GM23338 (cell line): ENCODE data around the gene TRMT2A. TPM values are rescaled to one million over a fixed set of nuclear protein-coding genes. Genes with fewer than 3 reads are reported as not detected.

Experiments used
- ATAC-seq: fragments of 200-7000 bp; cut with Tn5 transposase; 3 replicates; pipeline ENCODE4 v1.9.1; 2020
- DNase-seq: peaks from one replicate; pipeline ENCODE4 v3.0.0-alpha.2; 2015; ENCODE audit warnings: low spot score
- H2AFZ ChIP-seq: fragments of 200-600 bp; sonication (generic); 2 replicates; pipeline ENCODE4 v1.8.0; 2016; ENCODE audit warnings: antibody characterized with exemption, mild to moderate bottlenecking, moderate library complexity
- H3F3A ChIP-seq: fragments of 200-600 bp; sonication (generic); replicated peaks from 2 replicates; pipeline ENCODE4 v1.8.0; 2017; ENCODE audit warnings: antibody characterized with exemption, mixed run types, low read depth
- H3K27ac ChIP-seq: fragments of 200-600 bp; sonication (generic); 2 replicates; pipeline ENCODE4 v1.6.1; 2016; ENCODE audit warnings: low read depth
- H3K27me3 ChIP-seq: fragments of 200-600 bp; sonication (generic); 2 replicates; pipeline ENCODE4 v1.8.0; 2016; ENCODE audit warnings: mild to moderate bottlenecking, mixed run types, moderate library complexity; ENCODE audit not compliant: insufficient read depth
- H3K36me3 ChIP-seq: fragments of 200-600 bp; sonication (generic); 2 replicates; pipeline ENCODE4 v1.8.0; 2016; ENCODE audit warnings: mild to moderate bottlenecking; ENCODE audit not compliant: insufficient read depth
- H3K4me1 ChIP-seq: fragments of 200-600 bp; sonication (generic); 2 replicates; pipeline ENCODE4 v1.8.0; 2016; ENCODE audit warnings: mild to moderate bottlenecking, moderate library complexity; ENCODE audit not compliant: insufficient read depth
- H3K4me2 ChIP-seq: fragments of 200-600 bp; sonication (generic); 2 replicates; pipeline ENCODE4 v1.7.1; 2017; ENCODE audit warnings: mixed run types
- H3K4me3 ChIP-seq: fragments of 200-600 bp; sonication (generic); 2 replicates; pipeline ENCODE4 v1.6.1; 2016; ENCODE audit warnings: mixed run types
- H3K79me2 ChIP-seq: fragments of 200-600 bp; sonication (generic); replicated peaks from 2 replicates; pipeline ENCODE4 v1.8.0; 2017; ENCODE audit warnings: mild to moderate bottlenecking; ENCODE audit not compliant: insufficient read depth
- H3K9me2 ChIP-seq: fragments of 200-600 bp; sonication (generic); 2 replicates; pipeline ENCODE4 v1.8.0; 2017; ENCODE audit not compliant: insufficient read depth
- H4K20me1 ChIP-seq: fragments of 200-600 bp; sonication (generic); replicated peaks from 2 replicates; pipeline ENCODE4 v1.8.0; 2017; ENCODE audit warnings: mild to moderate bottlenecking; ENCODE audit not compliant: insufficient read depth
- H3K27ac Mint-ChIP-seq: 2 replicates; pipeline ENCODE4 v1.8.0; 2020; ENCODE audit warnings: inconsistent platforms, mild to moderate bottlenecking, moderate library complexity, mixed read lengths
- H3K27me3 Mint-ChIP-seq: 3 replicates; pipeline ENCODE4 v1.8.0; 2022; ENCODE audit warnings: low read depth, mild to moderate bottlenecking, moderate library complexity, mixed read lengths, inconsistent platforms; ENCODE audit not compliant: insufficient read depth, poor library complexity
- H3K36me3 Mint-ChIP-seq: 3 replicates; pipeline ENCODE4 v1.8.0; 2021; ENCODE audit warnings: low read depth, mild to moderate bottlenecking, inconsistent platforms, moderate library complexity, mixed read lengths
- H3K4me1 Mint-ChIP-seq: 3 replicates; pipeline ENCODE4 v1.8.0; 2020; ENCODE audit warnings: mild to moderate bottlenecking, inconsistent platforms, mixed read lengths
- H3K4me3 Mint-ChIP-seq: 3 replicates; pipeline ENCODE4 v1.8.0; 2021; ENCODE audit warnings: moderate library complexity, mild to moderate bottlenecking, inconsistent platforms, mixed read lengths
- H3K9me3 Mint-ChIP-seq: 3 replicates; pipeline ENCODE4 v1.8.0; 2020; ENCODE audit warnings: moderate library complexity, mild to moderate bottlenecking, inconsistent platforms, mixed read lengths
- CREB1 ChIP-seq: fragments of 250-450 bp; sonication (Bioruptor Pico); IDR thresholded peaks from 2 replicates; pipeline ENCODE4 v1.5.0; 2020; ENCODE audit warnings: low read depth, mild to moderate bottlenecking, moderate library complexity
- CTCF ChIP-seq, 2 experiments: fragments of 200-600 bp in 1 of 2; sonication (generic) in 1 of 2; conservative IDR thresholded peaks; 2 replicates each; pipeline versions ENCODE4 v1.5.1 to v1.6.1; 2016 to 2017; ENCODE audit warnings: antibody characterized with exemption in 2 of 2, low read depth in 2 of 2, mild to moderate bottlenecking in 2 of 2, moderate library complexity in 1 of 2
- EZH2 ChIP-seq: fragments of 200-600 bp; sonication (generic); IDR thresholded peaks from one replicate; pipeline ENCODE4 v1.8.0; 2017; ENCODE audit warnings: antibody characterized with exemption, mild to moderate bottlenecking, low read depth; ENCODE audit not compliant: unreplicated experiment
- EZH2phosphoT487 ChIP-seq: fragments of 200-600 bp; sonication (generic); IDR thresholded peaks from one replicate; pipeline ENCODE4 v1.8.1; 2018; ENCODE audit warnings: antibody characterized with exemption; ENCODE audit not compliant: unreplicated experiment
- JUNB ChIP-seq: IDR thresholded peaks from one replicate; pipeline ENCODE4 v1.6.1; 2016; ENCODE audit warnings: antibody characterized with exemption; ENCODE audit not compliant: unreplicated experiment
- NANOG ChIP-seq: IDR thresholded peaks from 2 replicates; pipeline ENCODE4 v1.6.1; 2016; ENCODE audit warnings: antibody characterized with exemption, borderline replicate concordance
- POLR2AphosphoS5 ChIP-seq: IDR thresholded peaks from 2 replicates; pipeline ENCODE4 v1.6.1; 2016; ENCODE audit warnings: antibody characterized with exemption, low read depth
- STAT1 ChIP-seq: IDR thresholded peaks from one replicate; pipeline ENCODE4 v1.6.1; 2016; ENCODE audit warnings: antibody characterized with exemption; ENCODE audit not compliant: unreplicated experiment
- ZNF114 ChIP-seq: fragments of 250-450 bp; sonication (Bioruptor Pico); IDR thresholded peaks from 2 replicates; pipeline ENCODE4 v1.5.0; 2020; ENCODE audit warnings: mild to moderate bottlenecking, moderate library complexity
- ZNF331 ChIP-seq: fragments of 250-450 bp; sonication (Bioruptor Pico); IDR thresholded peaks from 2 replicates; pipeline ENCODE4 v1.5.0; 2020; ENCODE audit warnings: low read depth, mild to moderate bottlenecking, moderate library complexity
- polyA plus RNA-seq: library from polyadenylated mRNA; unstranded; fragments of >200 nt; fragmentation: Nextera tagmentation; extraction: Ambion mirVana; gene quantifications from 2 replicates; pipeline ENCODE4 v1.2.1, GENCODE V29; 2016
- total RNA-seq: library from RNA; depleted of rRNA; stranded (reverse); fragments of >200 nt; shearing (Covaris generic); gene quantifications from 2 replicates; pipeline ENCODE4 v1.2.3, GENCODE V29; 2014
- TF ChIP-seq, protein P1 (sequence below): IDR thresholded peaks from 2 replicates; pipeline ENCODE4 v1.6.1; 2016; ENCODE audit warnings: antibody characterized with exemption
- TF ChIP-seq, protein P2 (sequence below): IDR thresholded peaks from one replicate; pipeline ENCODE4 v1.6.1; 2018; ENCODE audit warnings: antibody characterized with exemption; ENCODE audit not compliant: unreplicated experiment
- TF ChIP-seq, protein P3 (sequence below): fragments of 250-450 bp; sonication (Bioruptor Pico); IDR thresholded peaks from 2 replicates; pipeline ENCODE4 v1.5.0; 2020; ENCODE audit warnings: mild to moderate bottlenecking, moderate library complexity

TRMT2A gene
- total and polyA plus RNA-seq, 2 experiments from 2014 or later, result 41.3 to 61.3 TPM

DNA sequence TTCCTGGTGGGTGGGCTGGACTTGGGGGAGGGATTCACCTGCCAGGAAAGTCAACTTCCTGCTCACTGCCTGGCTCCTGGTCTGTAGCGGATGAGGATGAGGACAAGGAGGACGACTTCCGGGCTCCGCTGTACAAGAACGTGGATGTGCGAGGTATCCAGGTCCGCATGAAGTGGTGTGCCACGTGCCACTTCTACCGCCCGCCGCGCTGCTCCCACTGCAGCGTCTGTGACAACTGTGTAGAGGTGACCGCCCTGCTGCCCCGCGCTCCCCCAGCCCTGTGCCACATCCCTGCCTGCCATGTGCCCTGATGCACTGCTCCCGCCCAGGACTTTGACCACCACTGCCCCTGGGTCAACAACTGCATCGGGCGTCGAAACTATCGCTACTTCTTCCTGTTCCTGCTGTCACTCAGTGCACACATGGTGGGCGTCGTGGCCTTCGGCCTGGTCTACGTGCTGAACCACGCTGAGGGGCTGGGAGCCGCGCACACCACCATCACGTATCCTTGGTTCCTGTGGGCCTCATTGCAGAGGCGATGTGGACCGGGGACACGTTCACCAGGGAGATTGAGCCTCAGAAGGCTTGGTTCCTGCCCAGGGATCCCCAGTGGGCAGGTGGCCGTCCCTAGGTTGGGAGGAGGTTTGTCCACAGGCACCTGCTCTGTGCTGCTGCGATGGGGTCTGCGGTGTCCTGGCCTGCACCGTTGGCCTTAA lies 22.5 kb upstream of the TRMT2A start:
- Mint-ChIP-seq H3K27me3 (peaks cover 7% of the 10 kb centered on the region), H3K4me1 (no peaks in the 10 kb centered on the region), H3K36me3 (no peaks in the 10 kb centered on the region), H3K4me3 (no peak overlapping the region), H3K27ac (no peak overlapping the region), H3K9me3 (no peaks in the 10 kb centered on the region)
- DNase-seq, result no peak
- ATAC-seq, result no peak
- no peaks in the 10 kb centered on the region; the same call in 1 of the 2 replicates for H4K20me1 ChIP-seq
- no peaks in the 10 kb centered on the region for H3K36me3 ChIP-seq
- H3K4me3 ChIP-seq, result no peak overlapping the region
- TF ChIP-seq CREB1 (CRISPR knock-in tag), result no peak
- TF ChIP-seq, protein P1, sequence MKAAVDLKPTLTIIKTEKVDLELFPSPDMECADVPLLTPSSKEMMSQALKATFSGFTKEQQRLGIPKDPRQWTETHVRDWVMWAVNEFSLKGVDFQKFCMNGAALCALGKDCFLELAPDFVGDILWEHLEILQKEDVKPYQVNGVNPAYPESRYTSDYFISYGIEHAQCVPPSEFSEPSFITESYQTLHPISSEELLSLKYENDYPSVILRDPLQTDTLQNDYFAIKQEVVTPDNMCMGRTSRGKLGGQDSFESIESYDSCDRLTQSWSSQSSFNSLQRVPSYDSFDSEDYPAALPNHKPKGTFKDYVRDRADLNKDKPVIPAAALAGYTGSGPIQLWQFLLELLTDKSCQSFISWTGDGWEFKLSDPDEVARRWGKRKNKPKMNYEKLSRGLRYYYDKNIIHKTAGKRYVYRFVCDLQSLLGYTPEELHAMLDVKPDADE, result no peak
- no peak for TF ChIP-seq POLR2AphosphoS5
- TF ChIP-seq STAT1, result no peak
- no peak for TF ChIP-seq JUNB
- TF ChIP-seq CTCF (conservative IDR thresholded peaks at IDR 0.05; ENCODE audit: low read depth in 2 of 2), result no peak
- TF ChIP-seq, protein P2, sequence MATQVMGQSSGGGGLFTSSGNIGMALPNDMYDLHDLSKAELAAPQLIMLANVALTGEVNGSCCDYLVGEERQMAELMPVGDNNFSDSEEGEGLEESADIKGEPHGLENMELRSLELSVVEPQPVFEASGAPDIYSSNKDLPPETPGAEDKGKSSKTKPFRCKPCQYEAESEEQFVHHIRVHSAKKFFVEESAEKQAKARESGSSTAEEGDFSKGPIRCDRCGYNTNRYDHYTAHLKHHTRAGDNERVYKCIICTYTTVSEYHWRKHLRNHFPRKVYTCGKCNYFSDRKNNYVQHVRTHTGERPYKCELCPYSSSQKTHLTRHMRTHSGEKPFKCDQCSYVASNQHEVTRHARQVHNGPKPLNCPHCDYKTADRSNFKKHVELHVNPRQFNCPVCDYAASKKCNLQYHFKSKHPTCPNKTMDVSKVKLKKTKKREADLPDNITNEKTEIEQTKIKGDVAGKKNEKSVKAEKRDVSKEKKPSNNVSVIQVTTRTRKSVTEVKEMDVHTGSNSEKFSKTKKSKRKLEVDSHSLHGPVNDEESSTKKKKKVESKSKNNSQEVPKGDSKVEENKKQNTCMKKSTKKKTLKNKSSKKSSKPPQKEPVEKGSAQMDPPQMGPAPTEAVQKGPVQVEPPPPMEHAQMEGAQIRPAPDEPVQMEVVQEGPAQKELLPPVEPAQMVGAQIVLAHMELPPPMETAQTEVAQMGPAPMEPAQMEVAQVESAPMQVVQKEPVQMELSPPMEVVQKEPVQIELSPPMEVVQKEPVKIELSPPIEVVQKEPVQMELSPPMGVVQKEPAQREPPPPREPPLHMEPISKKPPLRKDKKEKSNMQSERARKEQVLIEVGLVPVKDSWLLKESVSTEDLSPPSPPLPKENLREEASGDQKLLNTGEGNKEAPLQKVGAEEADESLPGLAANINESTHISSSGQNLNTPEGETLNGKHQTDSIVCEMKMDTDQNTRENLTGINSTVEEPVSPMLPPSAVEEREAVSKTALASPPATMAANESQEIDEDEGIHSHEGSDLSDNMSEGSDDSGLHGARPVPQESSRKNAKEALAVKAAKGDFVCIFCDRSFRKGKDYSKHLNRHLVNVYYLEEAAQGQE, result no peak
- no peak for TF ChIP-seq EZH2phosphoT487
- TF ChIP-seq ZNF331 (CRISPR knock-in tag), result no peak
- TF ChIP-seq NANOG, result no peak
- no peak for TF ChIP-seq EZH2
- TF ChIP-seq, protein P3, sequence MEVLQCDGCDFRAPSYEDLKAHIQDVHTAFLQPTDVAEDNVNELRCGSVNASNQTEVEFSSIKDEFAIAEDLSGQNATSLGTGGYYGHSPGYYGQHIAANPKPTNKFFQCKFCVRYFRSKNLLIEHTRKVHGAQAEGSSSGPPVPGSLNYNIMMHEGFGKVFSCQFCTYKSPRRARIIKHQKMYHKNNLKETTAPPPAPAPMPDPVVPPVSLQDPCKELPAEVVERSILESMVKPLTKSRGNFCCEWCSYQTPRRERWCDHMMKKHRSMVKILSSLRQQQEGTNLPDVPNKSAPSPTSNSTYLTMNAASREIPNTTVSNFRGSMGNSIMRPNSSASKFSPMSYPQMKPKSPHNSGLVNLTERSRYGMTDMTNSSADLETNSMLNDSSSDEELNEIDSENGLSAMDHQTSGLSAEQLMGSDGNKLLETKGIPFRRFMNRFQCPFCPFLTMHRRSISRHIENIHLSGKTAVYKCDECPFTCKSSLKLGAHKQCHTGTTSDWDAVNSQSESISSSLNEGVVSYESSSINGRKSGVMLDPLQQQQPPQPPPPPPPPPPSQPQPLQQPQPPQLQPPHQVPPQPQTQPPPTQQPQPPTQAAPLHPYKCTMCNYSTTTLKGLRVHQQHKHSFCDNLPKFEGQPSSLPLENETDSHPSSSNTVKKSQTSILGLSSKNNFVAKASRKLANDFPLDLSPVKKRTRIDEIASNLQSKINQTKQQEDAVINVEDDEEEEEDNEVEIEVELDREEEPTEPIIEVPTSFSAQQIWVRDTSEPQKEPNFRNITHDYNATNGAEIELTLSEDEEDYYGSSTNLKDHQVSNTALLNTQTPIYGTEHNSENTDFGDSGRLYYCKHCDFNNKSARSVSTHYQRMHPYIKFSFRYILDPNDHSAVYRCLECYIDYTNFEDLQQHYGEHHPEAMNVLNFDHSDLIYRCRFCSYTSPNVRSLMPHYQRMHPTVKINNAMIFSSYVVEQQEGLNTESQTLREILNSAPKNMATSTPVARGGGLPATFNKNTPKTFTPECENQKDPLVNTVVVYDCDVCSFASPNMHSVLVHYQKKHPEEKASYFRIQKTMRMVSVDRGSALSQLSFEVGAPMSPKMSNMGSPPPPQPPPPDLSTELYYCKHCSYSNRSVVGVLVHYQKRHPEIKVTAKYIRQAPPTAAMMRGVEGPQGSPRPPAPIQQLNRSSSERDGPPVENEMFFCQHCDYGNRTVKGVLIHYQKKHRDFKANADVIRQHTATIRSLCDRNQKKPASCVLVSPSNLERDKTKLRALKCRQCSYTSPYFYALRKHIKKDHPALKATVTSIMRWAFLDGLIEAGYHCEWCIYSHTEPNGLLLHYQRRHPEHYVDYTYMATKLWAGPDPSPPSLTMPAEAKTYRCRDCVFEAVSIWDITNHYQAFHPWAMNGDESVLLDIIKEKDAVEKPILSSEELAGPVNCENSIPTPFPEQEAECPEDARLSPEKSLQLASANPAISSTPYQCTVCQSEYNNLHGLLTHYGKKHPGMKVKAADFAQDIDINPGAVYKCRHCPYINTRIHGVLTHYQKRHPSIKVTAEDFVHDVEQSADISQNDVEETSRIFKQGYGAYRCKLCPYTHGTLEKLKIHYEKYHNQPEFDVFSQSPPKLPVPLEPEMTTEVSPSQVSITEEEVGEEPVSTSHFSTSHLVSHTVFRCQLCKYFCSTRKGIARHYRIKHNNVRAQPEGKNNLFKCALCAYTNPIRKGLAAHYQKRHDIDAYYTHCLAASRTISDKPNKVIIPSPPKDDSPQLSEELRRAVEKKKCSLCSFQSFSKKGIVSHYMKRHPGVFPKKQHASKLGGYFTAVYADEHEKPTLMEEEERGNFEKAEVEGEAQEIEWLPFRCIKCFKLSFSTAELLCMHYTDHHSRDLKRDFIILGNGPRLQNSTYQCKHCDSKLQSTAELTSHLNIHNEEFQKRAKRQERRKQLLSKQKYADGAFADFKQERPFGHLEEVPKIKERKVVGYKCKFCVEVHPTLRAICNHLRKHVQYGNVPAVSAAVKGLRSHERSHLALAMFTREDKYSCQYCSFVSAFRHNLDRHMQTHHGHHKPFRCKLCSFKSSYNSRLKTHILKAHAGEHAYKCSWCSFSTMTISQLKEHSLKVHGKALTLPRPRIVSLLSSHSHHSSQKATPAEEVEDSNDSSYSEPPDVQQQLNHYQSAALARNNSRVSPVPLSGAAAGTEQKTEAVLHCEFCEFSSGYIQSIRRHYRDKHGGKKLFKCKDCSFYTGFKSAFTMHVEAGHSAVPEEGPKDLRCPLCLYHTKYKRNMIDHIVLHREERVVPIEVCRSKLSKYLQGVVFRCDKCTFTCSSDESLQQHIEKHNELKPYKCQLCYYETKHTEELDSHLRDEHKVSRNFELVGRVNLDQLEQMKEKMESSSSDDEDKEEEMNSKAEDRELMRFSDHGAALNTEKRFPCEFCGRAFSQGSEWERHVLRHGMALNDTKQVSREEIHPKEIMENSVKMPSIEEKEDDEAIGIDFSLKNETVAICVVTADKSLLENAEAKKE (CRISPR knock-in tag), result no peak
- no peak for TF ChIP-seq ZNF114 (CRISPR knock-in tag)
- peaks cover 19% of the 10 kb centered on the region for H3K79me2 ChIP-seq
- no peaks in the 10 kb centered on the region for H3K27me3 ChIP-seq
- H3K9me2 ChIP-seq, result no peaks in the 10 kb centered on the region
- no peak overlapping the region for H3K4me2 ChIP-seq
- no peaks in the 10 kb centered on the region for H3F3A ChIP-seq
- H2AFZ ChIP-seq, result no peak overlapping the region
- no peak overlapping the region for H3K27ac ChIP-seq
- no peaks in the 10 kb centered on the region for H3K4me1 ChIP-seq
